Suprapubic skin (tissue), 4 donors: ENCODE results near the gene GZMM. TPM values are rescaled to one million over a fixed set of nuclear protein-coding genes. Genes with fewer than 3 reads are reported as not detected.

ENCODE experiments used
- DNase-seq, 2 donors: peaks; one replicate each; pipeline ENCODE4 v3.0.0-alpha.2; 2019; ENCODE audit warnings: low spot score in 2 of 2
- H3K27ac ChIP-seq: fragments of 200-600 bp; sonication (generic); one replicate; pipeline ENCODE4 v1.5.1; 2019
- H3K27me3 ChIP-seq: fragments of 200-600 bp; sonication (generic); one replicate; pipeline ENCODE4 v1.5.1; 2019
- H3K36me3 ChIP-seq: fragments of 200-600 bp; sonication (generic); one replicate; pipeline ENCODE4 v1.5.1; 2019
- H3K4me1 ChIP-seq: fragments of 200-600 bp; sonication (generic); one replicate; pipeline ENCODE4 v1.5.1; 2019
- H3K4me3 ChIP-seq: fragments of 200-600 bp; sonication (generic); one replicate; pipeline ENCODE4 v1.5.1; 2019; ENCODE audit warnings: mild to moderate bottlenecking
- H3K9me3 ChIP-seq: fragments of 200-600 bp; sonication (generic); one replicate; pipeline ENCODE4 v1.5.1; 2019
- EP300 ChIP-seq: sonication (generic); formaldehyde crosslinking; IDR thresholded peaks from one replicate; pipeline ENCODE4 v1.6.1; 2017; ENCODE audit warnings: antibody characterized with exemption
- POLR2A ChIP-seq, 2 donors: fragments of 450-650 bp; IDR thresholded peaks; one replicate each; pipeline ENCODE4 v1.6.1; 2017; ENCODE audit warnings: antibody characterized with exemption in 2 of 2, mild to moderate bottlenecking in 2 of 2, moderate library complexity in 2 of 2
- POLR2AphosphoS5 ChIP-seq, 3 donors: sonication (generic); formaldehyde crosslinking; IDR thresholded peaks; one replicate each; pipeline ENCODE4 v1.6.1; 2017; ENCODE audit warnings: antibody characterized with exemption in 3 of 3
- WGBS: methylation state at CpG from one replicate; pipeline ENCODE4 v1.1.5; 2018; 5-methylcytosine and 5-hydroxymethylcytosine counted together
- total RNA-seq, 4 donors: library from RNA; depleted of rRNA; stranded (reverse); fragments of >200 nt; gene quantifications; one replicate each; pipeline ENCODE4 v1.1.0, GENCODE V29; 2016
- TF ChIP-seq, protein P1 (sequence below), 2 donors: fragments of 200-600 bp in 1 of 2; fragments of 450-650 bp in 1 of 2; sonication (generic) in 1 of 2; IDR thresholded peaks; one replicate each; pipeline ENCODE4 v1.5.1; 2016 to 2019; ENCODE audit warnings: antibody characterized with exemption in 2 of 2, mild to moderate bottlenecking in 1 of 2, moderate library complexity in 1 of 2

GZMM gene
- total RNA-seq, 4 donors from 2014 or later: 0.97 TPM; not detected in 3

DNA sequence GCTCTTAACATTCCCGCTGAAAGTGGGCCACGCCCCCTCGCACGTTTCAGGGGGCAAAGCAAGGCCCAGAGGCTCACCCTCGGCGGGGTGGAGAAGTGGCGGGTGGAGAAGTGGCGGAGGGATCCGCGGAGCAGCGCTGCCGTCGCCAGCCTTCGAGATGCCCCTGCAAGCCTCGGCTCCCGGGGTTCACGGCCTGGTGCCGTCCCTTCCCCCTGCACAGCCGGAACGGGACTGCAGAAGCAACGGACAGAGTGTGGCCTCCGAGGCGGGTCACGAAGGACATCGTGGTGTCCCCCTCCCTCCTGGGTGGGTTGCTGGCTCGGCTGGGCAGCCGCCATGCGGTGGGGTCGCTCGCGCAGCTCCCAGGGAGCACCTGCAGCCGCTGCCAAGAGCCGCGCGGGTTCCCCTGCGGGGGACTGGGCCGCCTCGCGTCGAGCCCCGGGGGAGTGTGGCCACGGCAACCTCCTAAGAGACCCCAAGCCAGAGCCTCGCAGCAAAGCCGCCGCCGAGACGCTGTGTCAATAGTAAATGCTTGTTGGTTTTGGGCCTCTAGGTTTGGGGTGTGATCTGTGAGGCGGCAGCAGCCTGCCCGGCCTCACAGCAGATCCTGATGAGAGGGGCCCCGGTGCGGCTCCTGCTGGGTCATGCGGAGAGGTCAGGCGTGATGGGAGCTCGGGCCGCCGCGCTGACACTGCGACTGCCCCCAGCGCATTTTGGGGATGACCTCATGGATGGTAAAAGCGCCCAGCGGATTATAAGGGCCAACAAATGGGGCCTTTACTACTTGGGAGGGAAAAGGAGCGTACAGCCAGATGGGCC lies 31.1 kb upstream of the GZMM start:
- Histone ChIP-seq H3K36me3 (no peaks in the 10 kb centered on the region), H3K4me1 (peaks cover 33% of the 10 kb centered on the region), H3K27ac (no peak overlapping the region), H3K4me3 (no peak overlapping the region), H3K9me3 (no peaks in the 10 kb centered on the region), H3K27me3 (no peaks in the 10 kb centered on the region)
- WGBS: 68% methylated on average over 18 of the region's 62 CpGs
- no peak for TF ChIP-seq POLR2AphosphoS5 (IDR thresholded peaks at IDR 0.05)
- no peak for TF ChIP-seq EP300
- TF ChIP-seq, protein P1, sequence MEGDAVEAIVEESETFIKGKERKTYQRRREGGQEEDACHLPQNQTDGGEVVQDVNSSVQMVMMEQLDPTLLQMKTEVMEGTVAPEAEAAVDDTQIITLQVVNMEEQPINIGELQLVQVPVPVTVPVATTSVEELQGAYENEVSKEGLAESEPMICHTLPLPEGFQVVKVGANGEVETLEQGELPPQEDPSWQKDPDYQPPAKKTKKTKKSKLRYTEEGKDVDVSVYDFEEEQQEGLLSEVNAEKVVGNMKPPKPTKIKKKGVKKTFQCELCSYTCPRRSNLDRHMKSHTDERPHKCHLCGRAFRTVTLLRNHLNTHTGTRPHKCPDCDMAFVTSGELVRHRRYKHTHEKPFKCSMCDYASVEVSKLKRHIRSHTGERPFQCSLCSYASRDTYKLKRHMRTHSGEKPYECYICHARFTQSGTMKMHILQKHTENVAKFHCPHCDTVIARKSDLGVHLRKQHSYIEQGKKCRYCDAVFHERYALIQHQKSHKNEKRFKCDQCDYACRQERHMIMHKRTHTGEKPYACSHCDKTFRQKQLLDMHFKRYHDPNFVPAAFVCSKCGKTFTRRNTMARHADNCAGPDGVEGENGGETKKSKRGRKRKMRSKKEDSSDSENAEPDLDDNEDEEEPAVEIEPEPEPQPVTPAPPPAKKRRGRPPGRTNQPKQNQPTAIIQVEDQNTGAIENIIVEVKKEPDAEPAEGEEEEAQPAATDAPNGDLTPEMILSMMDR (IDR thresholded peaks at IDR 0.05): no peak
- TF ChIP-seq POLR2A (IDR thresholded peaks at IDR 0.05): no peak
- no peak for DNase-seq

DNA sequence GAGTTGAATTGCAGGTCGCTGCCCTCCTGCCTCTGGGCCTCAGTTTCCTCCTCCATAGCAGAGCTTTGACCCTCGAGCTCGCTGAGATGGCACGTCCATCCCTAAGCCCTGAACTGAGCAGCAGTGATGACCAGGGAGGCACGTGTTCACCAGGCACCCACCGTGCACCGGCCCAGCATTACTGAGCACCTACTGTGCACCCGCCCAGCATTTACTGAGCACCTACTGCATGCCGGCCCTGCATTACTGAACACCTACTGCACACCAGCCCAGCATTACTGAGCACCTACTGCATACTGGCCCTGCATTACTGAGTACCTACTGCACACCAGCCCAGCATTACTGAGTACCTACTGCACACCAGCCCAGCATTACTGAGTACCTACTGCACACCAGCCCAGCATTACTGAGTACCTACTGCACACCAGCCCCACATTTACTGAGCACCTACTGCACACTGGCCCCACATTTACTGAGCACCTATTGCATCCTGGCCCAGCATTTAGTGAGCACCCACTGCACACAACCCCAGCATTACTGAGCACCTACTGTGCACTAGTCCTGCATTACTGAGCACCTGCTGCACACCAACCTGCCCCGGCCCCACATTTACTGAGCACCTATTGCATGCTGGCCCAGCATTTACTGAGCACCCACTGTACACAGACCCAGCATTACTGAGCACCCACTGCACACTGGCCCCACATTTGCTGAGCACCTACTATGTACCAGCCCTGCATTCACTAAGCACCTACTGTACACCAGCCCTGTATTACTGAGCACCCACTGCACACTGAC lies 30.3 kb upstream of the GZMM start:
- H3K36me3 ChIP-seq: no peaks in the 10 kb centered on the region
- H3K27me3 ChIP-seq: no peaks in the 10 kb centered on the region
- TF ChIP-seq EP300: no peak
- TF ChIP-seq POLR2A (IDR thresholded peaks at IDR 0.05): no peak
- no peak for TF ChIP-seq POLR2AphosphoS5 (IDR thresholded peaks at IDR 0.05)
- TF ChIP-seq, protein P1 (IDR thresholded peaks at IDR 0.05): no peak
- no peak for DNase-seq
- peaks cover 25% of the 10 kb centered on the region for H3K4me1 ChIP-seq
- WGBS: 71% methylated on average over 5 of the region's 10 CpGs
- no peak overlapping the region for H3K27ac ChIP-seq
- no peaks in the 10 kb centered on the region for H3K9me3 ChIP-seq
- no peak overlapping the region for H3K4me3 ChIP-seq

DNA sequence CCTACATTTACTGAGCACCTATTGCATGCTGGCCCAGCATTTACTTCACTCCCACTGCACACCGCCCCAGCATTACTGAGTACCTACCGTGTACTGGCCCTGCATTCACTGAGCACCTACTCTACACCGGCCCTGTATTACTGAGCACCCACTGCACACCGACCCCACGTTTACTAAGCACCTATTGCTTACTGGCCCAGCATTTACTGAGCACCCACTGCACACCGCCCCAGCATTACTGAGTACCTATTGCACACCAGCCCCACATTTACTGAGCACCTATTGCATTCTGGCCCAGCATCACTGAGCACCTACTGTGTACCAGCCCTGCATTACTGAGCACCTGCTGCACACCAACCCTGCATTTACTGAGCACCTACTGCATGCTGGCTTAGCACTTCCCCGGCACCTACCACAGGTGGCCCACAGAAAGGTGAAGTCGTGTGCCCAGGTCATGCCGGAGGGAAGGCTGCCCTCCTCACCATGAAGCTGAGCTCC lies 29.6 kb upstream of the GZMM start:
- WGBS: 92% methylated on average over 7 of the region's 9 CpGs
- no peak overlapping the region for H3K27ac ChIP-seq
- H3K27me3 ChIP-seq: no peaks in the 10 kb centered on the region
- no peak for DNase-seq
- H3K9me3 ChIP-seq: no peaks in the 10 kb centered on the region
- TF ChIP-seq, protein P1 (IDR thresholded peaks at IDR 0.05): no peak
- no peak for TF ChIP-seq EP300
- no peak for TF ChIP-seq POLR2AphosphoS5 (IDR thresholded peaks at IDR 0.05)
- no peak for TF ChIP-seq POLR2A (IDR thresholded peaks at IDR 0.05)
- no peak overlapping the region for H3K4me3 ChIP-seq
- peaks cover 19% of the 10 kb centered on the region for H3K4me1 ChIP-seq
- H3K36me3 ChIP-seq: no peaks in the 10 kb centered on the region

DNA sequence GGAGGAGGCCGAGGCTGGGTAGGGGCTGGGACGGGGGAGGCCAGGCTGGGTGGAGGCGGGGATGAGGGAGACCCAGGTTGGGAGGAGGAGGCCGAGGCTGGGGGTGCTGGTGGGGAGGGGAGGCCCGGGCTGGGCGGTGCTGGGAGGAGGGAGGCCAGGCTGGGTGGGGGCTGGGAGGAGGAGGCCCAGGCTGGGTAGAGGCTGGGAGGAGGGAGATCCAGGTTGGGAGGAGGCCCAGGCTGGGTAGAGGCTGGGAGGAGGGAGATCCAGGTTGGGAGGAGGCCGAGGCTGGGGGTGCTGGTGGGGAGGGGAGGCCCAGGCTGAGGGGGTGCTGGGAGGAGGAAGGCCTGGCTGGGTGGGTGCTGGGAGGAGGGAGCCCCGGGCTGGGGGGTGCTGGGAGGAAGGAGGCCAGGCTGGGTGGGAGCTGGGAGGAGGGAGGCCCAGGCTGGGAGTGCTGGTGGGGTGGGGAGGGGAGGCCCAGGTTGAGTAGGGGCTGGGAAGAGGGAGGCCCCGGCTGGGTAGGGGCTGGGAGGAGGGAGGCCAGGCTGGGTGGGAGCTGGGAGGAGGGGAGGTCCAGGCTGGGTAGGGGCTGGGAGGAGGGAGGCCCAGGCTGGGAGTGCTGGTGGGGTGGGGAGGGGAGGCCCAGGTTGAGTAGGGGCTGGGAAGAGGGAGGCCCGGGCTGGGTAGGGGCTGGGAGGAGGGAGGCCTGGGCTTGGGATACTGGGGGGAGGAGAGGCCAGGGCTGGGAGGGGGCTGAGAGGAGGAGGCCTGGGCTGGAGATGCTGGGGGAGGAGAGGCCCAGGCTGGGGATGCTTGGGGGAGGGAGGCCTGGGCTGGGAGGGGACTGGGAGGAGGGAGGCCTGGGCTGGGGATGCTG lies 25.9 kb upstream of the GZMM start:
- Histone ChIP-seq H3K9me3 (no peaks in the 10 kb centered on the region), H3K4me1 (no peaks in the 10 kb centered on the region), H3K36me3 (no peaks in the 10 kb centered on the region), H3K27ac (no peak overlapping the region), H3K27me3 (no peaks in the 10 kb centered on the region), H3K4me3 (no peak overlapping the region)
- peak in 1 of 2 donors; percentile 67 for DNase-seq
- no peak for TF ChIP-seq POLR2AphosphoS5 (IDR thresholded peaks at IDR 0.05)
- WGBS: 51% methylated on average over 10 of the region's 10 CpGs

DNA sequence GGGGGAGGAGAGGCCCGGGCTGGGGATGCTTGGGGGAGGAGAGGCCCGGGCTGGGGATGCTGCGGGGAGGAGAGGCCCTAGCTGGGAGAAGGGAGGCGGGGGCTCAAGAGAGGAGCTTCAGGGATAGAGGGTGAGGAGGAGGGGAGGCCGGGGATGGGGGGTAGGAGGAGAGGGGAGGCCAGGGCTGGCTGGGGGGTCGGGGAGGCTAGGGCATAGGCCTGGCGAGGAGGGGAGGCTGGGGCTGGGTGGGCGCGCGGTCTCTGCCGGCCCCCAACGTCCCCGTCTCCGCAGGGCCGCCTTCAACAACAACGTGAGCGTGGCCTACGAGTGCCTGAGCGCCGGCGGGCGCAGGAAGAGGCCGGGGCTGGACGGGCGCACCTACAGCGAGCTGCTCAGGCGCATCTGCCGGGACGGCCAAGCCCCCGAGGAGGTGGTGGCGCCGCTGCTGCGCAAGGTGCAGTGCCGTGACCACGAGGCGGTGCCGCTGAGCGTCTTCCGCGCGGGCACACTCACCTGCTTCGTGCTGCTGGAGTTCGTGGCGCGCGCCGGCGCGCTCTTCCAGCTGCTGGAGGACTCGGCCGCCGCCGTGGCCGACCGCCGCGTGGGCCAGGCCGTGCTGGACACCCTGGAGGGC lies 25.1 kb upstream of the GZMM start:
- DNase-seq: no peak
- TF ChIP-seq EP300 (no peak), POLR2AphosphoS5 (IDR thresholded peaks at IDR 0.05) (no peak), POLR2A (IDR thresholded peaks at IDR 0.05) (no peak)
- TF ChIP-seq, protein P1 (IDR thresholded peaks at IDR 0.05): no peak
- no peak overlapping the region for H3K4me3 ChIP-seq
- H3K36me3 ChIP-seq: no peaks in the 10 kb centered on the region
- H3K27me3 ChIP-seq: no peaks in the 10 kb centered on the region
- no peaks in the 10 kb centered on the region for H3K4me1 ChIP-seq
- H3K27ac ChIP-seq: no peak overlapping the region
- WGBS: 53% methylated on average over 26 of the region's 58 CpGs
- H3K9me3 ChIP-seq: no peaks in the 10 kb centered on the region
